Uterus (tissue), 2 donors: ENCODE measurements around the gene IRF7.

ENCODE experiments used
- CTCF ChIP-seq, 4 experiments: fragments of 200-600 bp in 2 of 4; fragments of 450-650 bp in 2 of 4; sonication (generic) in 2 of 4; IDR thresholded peaks; one replicate each; pipeline ENCODE4 v1.5.1; 2016 to 2019; ENCODE audit warnings: antibody characterized with exemption in 4 of 4, mild to moderate bottlenecking in 2 of 4, moderate library complexity in 1 of 4
- POLR2A ChIP-seq, 2 donors: fragments of 450-650 bp; IDR thresholded peaks; one replicate each; pipeline ENCODE4 v1.6.1; 2016; ENCODE audit warnings: antibody characterized with exemption in 2 of 2, mild to moderate bottlenecking in 1 of 2, moderate library complexity in 1 of 2

- no peak for TF ChIP-seq CTCF (IDR thresholded peaks at IDR 0.05)
- TF ChIP-seq POLR2A (IDR thresholded peaks at IDR 0.05): no peak
These were observed 12.3 kb upstream of the IRF7 start for GRCh38 chr11:628056-628455.
